Measurements from ENCODE around the gene SPDYE16.
"Not testable (repeated sequence)": the region's sequence is repeated elsewhere in the genome, so short reads cannot be mapped to it uniquely, and the experiment has no call there.

Gene SPDYE16

GRCh38 chr7:76526183-76526582, 16.9 kb downstream of the SPDYE16 start:
- H3K4me1 ChIP-seq (ENCODE audit: control insufficient read depth, low read depth, low read length): not testable (repeated sequence)

GRCh38 chr7:76516932-76517331, 26.2 kb downstream of the SPDYE16 start:
- H3K36me3 ChIP-seq (ENCODE audit: control insufficient read depth, low read depth, low read length); H3K4me3 ChIP-seq (ENCODE audit: low read length); H3K9me3 ChIP-seq (ENCODE audit: control insufficient read depth, low read depth, low read length); H3K27me3 ChIP-seq (ENCODE audit: control insufficient read depth, insufficient read depth, low read length); H3K9ac ChIP-seq (ENCODE audit: low read length); H3K27ac ChIP-seq (ENCODE audit: low read length); H3K4me1 ChIP-seq (ENCODE audit: control insufficient read depth, low read depth, low read length): not testable (repeated sequence)

More at GRCh38 chr7:76526183-76526582, 16.9 kb downstream of the SPDYE16 start:
- H3K4me3 ChIP-seq (ENCODE audit: low read length); H3K9ac ChIP-seq (ENCODE audit: low read length); H3K9me3 ChIP-seq (ENCODE audit: control insufficient read depth, low read depth, low read length); H3K27ac ChIP-seq (ENCODE audit: low read length); H3K27me3 ChIP-seq (ENCODE audit: control insufficient read depth, insufficient read depth, low read length); H3K36me3 ChIP-seq (ENCODE audit: control insufficient read depth, low read depth, low read length): not testable (repeated sequence)

- no peak overlapping the region for H3K9ac ChIP-seq (ENCODE audit: low read length)
- H3K27me3 ChIP-seq (ENCODE audit: control insufficient read depth, insufficient read depth, low read length): no peaks in the 10 kb centered on the region
- H3K4me3 ChIP-seq (ENCODE audit: low read length): no peak overlapping the region
- no peaks in the 10 kb centered on the region for H3K9me3 ChIP-seq (ENCODE audit: control insufficient read depth, low read depth, low read length)
- no peaks in the 10 kb centered on the region for H3K36me3 ChIP-seq (ENCODE audit: control insufficient read depth, low read depth, low read length)
- no peak overlapping the region for H3K27ac ChIP-seq (ENCODE audit: low read length)
- H3K4me1 ChIP-seq (ENCODE audit: control insufficient read depth, low read depth, low read length): peaks cover 4% of the 10 kb centered on the region
Observed at GRCh38 chr7:76515999-76516443, 27.1 kb downstream of the SPDYE16 start.

GRCh38 chr7:76514926-76515771, 27.9 kb downstream of the SPDYE16 start:
- H3K9me3 ChIP-seq (ENCODE audit: control insufficient read depth, low read depth, low read length): no peaks in the 10 kb centered on the region
- no peak overlapping the region for H3K4me3 ChIP-seq (ENCODE audit: low read length)
- H3K27me3 ChIP-seq (ENCODE audit: control insufficient read depth, insufficient read depth, low read length): no peaks in the 10 kb centered on the region
- peaks cover 6% of the 10 kb centered on the region for H3K4me1 ChIP-seq (ENCODE audit: control insufficient read depth, low read depth, low read length)
- no peaks in the 10 kb centered on the region for H3K36me3 ChIP-seq (ENCODE audit: control insufficient read depth, low read depth, low read length)
- H3K27ac ChIP-seq (ENCODE audit: low read length): no peak overlapping the region
- H3K9ac ChIP-seq (ENCODE audit: low read length): no peak overlapping the region

- Histone ChIP-seq H3K27ac (ENCODE audit: low read length) (no peak overlapping the region), H3K4me3 (ENCODE audit: low read length) (no peak overlapping the region), H3K9ac (ENCODE audit: low read length) (no peak overlapping the region), H3K4me1 (ENCODE audit: control insufficient read depth, low read depth, low read length) (peaks cover 9% of the 10 kb centered on the region), H3K9me3 (ENCODE audit: control insufficient read depth, low read depth, low read length) (no peaks in the 10 kb centered on the region), H3K36me3 (ENCODE audit: control insufficient read depth, low read depth, low read length) (no peaks in the 10 kb centered on the region), H3K27me3 (ENCODE audit: control insufficient read depth, insufficient read depth, low read length) (no peaks in the 10 kb centered on the region)
Observed at GRCh38 chr7:76513817-76514799, 29.0 kb downstream of the SPDYE16 start.

- H3K9ac ChIP-seq (ENCODE audit: low read length): no peak overlapping the region
Observed at GRCh38 chr7:76512941-76513816, 29.9 kb downstream of the SPDYE16 start.

GRCh38 chr7:76511911-76512885, 30.9 kb downstream of the SPDYE16 start:
- H3K9me3 ChIP-seq (ENCODE audit: control insufficient read depth, low read depth, low read length); H3K9ac ChIP-seq (ENCODE audit: low read length); H3K36me3 ChIP-seq (ENCODE audit: control insufficient read depth, low read depth, low read length); H3K27ac ChIP-seq (ENCODE audit: low read length); H3K27me3 ChIP-seq (ENCODE audit: control insufficient read depth, insufficient read depth, low read length); H3K4me3 ChIP-seq (ENCODE audit: low read length); H3K4me1 ChIP-seq (ENCODE audit: control insufficient read depth, low read depth, low read length): not testable (repeated sequence)

More at GRCh38 chr7:76512941-76513816, 29.9 kb downstream of the SPDYE16 start:
- H3K36me3 ChIP-seq (ENCODE audit: control insufficient read depth, low read depth, low read length): no peaks in the 10 kb centered on the region
- no peak overlapping the region for H3K27ac ChIP-seq (ENCODE audit: low read length)
- peaks cover 9% of the 10 kb centered on the region for H3K4me1 ChIP-seq (ENCODE audit: control insufficient read depth, low read depth, low read length)
- no peaks in the 10 kb centered on the region for H3K9me3 ChIP-seq (ENCODE audit: control insufficient read depth, low read depth, low read length)
- no peaks in the 10 kb centered on the region for H3K27me3 ChIP-seq (ENCODE audit: control insufficient read depth, insufficient read depth, low read length)
- H3K4me3 ChIP-seq (ENCODE audit: low read length): no peak overlapping the region

- H3K4me1 ChIP-seq (ENCODE audit: control insufficient read depth, low read depth, low read length); H3K9me3 ChIP-seq (ENCODE audit: control insufficient read depth, low read depth, low read length); H3K36me3 ChIP-seq (ENCODE audit: control insufficient read depth, low read depth, low read length); H3K27me3 ChIP-seq (ENCODE audit: control insufficient read depth, insufficient read depth, low read length); H3K9ac ChIP-seq (ENCODE audit: low read length); H3K27ac ChIP-seq (ENCODE audit: low read length); H3K4me3 ChIP-seq (ENCODE audit: low read length): not testable (repeated sequence)
Observed at GRCh38 chr7:76511200-76511910, 31.7 kb downstream of the SPDYE16 start.

GRCh38 chr7:76509931-76510877, 32.9 kb downstream of the SPDYE16 start, which contains the start of gene UPK3B:
Gene UPK3B, plus strand, starts transcription at chr7:76510552. Its CDS starts 101 bp downstream, at chr7:76510653.
- no peak within 1 kb of the TSS for H3K4me3 ChIP-seq (ENCODE audit: low read length)
- no peaks in the 10 kb centered on the region for H3K36me3 ChIP-seq (ENCODE audit: control insufficient read depth, low read depth, low read length)
- H3K9ac ChIP-seq (ENCODE audit: low read length): no peak within 1 kb of the TSS
- H3K4me1 ChIP-seq (ENCODE audit: control insufficient read depth, low read depth, low read length): peaks cover 9% of the 10 kb centered on the region
- no peaks in the 10 kb centered on the region for H3K9me3 ChIP-seq (ENCODE audit: control insufficient read depth, low read depth, low read length)
- H3K27me3 ChIP-seq (ENCODE audit: control insufficient read depth, insufficient read depth, low read length): no peaks in the 10 kb centered on the region
- no peak within 1 kb of the TSS for H3K27ac ChIP-seq (ENCODE audit: low read length)

Data from iPS-18a (cell line).